ENCODE results near the gene SORCS2. TPM values are rescaled to one million over a fixed set of nuclear protein-coding genes. Genes with fewer than 3 reads are reported as not detected.

SORCS2 gene
- total and polyA plus RNA-seq, 12 donors, result 0.67 to 15.5 (median 1.3) TPM

DNA sequence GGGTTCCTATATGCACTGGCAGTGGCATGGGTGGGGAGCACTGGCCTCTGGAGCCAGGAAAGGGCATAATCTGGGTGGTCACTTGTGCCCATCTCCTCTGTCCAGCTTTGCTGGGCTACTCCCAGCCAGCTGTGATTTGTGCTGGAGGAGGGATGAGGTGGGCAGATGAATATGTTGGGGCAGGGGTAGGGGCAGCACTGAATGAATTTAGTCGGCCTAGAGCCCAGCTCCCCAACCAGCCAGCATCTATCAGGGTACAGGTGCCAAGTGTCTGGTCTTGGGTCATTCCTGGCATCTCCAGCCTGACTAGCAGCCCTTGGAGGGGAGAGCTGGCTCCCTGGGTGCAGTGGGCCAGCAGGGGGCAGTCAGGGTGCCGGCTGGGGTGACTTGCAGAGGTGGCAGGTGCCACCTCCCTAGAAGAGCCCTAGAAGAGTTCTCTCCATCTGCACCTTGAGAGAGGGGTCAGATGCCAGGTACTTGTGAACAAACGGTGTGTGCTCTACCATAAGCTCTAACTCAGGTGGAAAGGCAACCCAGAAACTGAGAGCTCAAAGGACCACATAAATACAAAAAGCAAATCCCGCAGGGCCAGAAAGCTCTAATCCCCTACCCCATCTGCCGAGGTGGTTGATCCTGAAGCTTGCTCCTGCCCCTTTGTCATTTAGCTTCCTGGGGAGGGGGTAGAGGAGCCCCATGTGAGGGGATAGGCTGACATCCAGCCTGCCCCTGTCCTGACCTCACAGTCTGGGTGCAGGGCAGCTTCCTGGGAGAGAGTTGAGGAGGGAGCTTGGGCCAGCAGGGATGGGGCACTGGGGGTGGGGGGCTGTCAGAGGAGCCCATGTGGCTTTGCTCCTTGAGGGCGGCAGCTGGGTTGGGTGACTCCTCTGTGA lies 2.2 kb downstream of the SORCS2 start:
- TF ChIP-seq, protein P1, sequence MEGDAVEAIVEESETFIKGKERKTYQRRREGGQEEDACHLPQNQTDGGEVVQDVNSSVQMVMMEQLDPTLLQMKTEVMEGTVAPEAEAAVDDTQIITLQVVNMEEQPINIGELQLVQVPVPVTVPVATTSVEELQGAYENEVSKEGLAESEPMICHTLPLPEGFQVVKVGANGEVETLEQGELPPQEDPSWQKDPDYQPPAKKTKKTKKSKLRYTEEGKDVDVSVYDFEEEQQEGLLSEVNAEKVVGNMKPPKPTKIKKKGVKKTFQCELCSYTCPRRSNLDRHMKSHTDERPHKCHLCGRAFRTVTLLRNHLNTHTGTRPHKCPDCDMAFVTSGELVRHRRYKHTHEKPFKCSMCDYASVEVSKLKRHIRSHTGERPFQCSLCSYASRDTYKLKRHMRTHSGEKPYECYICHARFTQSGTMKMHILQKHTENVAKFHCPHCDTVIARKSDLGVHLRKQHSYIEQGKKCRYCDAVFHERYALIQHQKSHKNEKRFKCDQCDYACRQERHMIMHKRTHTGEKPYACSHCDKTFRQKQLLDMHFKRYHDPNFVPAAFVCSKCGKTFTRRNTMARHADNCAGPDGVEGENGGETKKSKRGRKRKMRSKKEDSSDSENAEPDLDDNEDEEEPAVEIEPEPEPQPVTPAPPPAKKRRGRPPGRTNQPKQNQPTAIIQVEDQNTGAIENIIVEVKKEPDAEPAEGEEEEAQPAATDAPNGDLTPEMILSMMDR (IDR thresholded peaks at IDR 0.05), result peak in 4 of 6 experiments; percentile 10 to 18 (median 15)
- TF ChIP-seq POLR2A (IDR thresholded peaks at IDR 0.05), result no peak
- Histone ChIP-seq H3K27ac (no peak overlapping the region), H3K36me3 (replicated peaks in 1 of 2) (no peaks in the 10 kb centered on the region), H3K4me3 (no peak overlapping the region), H3K4me1 (replicated peaks in 1 of 2) (no peaks in the 10 kb centered on the region), H3K27me3 (peaks cover 23% of the 10 kb centered on the region), H3K9me3 (replicated peaks in 1 of 3) (no peaks in the 10 kb centered on the region)
- intact Hi-C loops (cut with DNase I), result loop anchor here (5.0 kb wide), 4 partner anchors 103 to 528 kb away; no protein-coding TSS in a partner anchor
- DNase-seq, result no peak
- WGBS, 4 donors, result 49 to 52% (median 50%) methylated on average over 3 to 6 of the region's 6 CpGs

DNA sequence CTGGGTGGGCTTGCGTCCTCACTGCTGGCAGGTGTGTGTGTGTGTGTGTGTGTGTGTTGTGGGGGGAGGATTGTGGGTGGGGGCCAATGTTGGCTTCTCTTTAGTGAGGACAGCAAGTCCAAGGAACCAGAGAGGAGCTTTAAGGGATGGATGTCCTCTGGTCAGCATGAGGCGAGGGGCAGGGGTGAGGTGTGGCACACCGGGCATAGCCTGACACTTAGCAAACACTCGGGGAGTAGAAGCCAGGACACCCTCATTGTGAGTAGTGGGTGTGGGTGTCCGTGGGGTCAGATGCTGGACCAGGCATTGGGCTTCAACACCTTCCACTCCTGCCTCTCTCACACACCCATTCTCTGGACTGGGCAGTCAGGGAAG lies 2.8 kb downstream of the SORCS2 start:
- H3K9me3 ChIP-seq (replicated peaks in 1 of 3), result no peaks in the 10 kb centered on the region
- DNase-seq, result no peak
- no peaks in the 10 kb centered on the region for H3K4me1 ChIP-seq (replicated peaks in 1 of 2)

DNA sequence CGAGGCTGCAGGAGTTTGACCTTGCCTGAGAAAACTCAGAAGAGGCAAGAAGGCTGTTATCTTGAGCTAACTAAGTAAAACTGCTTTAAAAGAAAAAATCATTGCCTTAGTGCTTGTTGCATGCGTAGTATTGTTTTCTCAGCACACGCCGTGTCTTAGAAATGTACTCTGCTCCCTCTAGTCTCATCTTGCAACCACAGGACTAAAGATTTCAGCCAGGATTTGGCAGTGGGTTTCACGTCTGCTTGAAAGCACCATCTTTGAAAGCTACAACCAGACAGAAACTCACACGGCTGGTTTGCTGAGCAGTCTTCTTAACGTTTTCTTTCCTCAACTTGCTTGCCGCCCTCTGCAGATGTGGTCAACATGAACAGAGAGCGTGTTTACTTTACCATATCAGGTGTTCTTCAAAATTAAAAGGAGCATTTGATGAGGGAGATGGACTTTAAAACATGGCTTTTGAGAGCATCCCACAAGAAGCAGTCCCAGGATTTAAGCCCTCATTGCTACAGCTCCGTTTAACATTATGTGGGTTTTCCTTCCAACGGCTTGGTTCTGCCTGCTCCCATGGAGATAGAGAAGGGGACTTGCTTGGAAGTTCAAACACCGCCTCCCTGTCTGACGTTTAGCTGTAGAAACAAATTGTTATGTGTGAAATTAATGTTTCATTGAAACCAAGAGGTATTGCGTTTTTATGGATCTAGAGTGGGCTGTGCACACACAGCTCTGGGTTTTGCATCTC lies 3.4 kb downstream of the SORCS2 start:
- Histone ChIP-seq H3K27me3 (peaks cover 23% of the 10 kb centered on the region), H3K9me3 (replicated peaks in 1 of 3) (no peaks in the 10 kb centered on the region), H3K4me1 (replicated peaks in 1 of 2) (no peaks in the 10 kb centered on the region), H3K36me3 (replicated peaks in 1 of 2) (no peaks in the 10 kb centered on the region), H3K27ac (no peak overlapping the region), H3K4me3 (no peak overlapping the region)
- 52 to 62% (median 60%) methylated on average over 14 of the region's 14 CpGs for WGBS, 4 donors
- no peak for DNase-seq
- TF ChIP-seq POLR2A (IDR thresholded peaks at IDR 0.05), result no peak
- TF ChIP-seq, protein P1 (IDR thresholded peaks at IDR 0.05), result no peak
- intact Hi-C loops (cut with DNase I), result no loop called here

More for the DNA sequence above, 2.8 kb downstream of the SORCS2 start:
- Histone ChIP-seq H3K4me3 (no peak overlapping the region), H3K27ac (no peak overlapping the region), H3K27me3 (peaks cover 23% of the 10 kb centered on the region), H3K36me3 (replicated peaks in 1 of 2) (no peaks in the 10 kb centered on the region)
- TF ChIP-seq, protein P1 (IDR thresholded peaks at IDR 0.05), result no peak
- TF ChIP-seq POLR2A (IDR thresholded peaks at IDR 0.05), result no peak
- intact Hi-C loops (cut with DNase I), result no loop called here
- WGBS, 4 donors, result 75 to 83% (median 81%) methylated on average over 5 of the region's 5 CpGs

DNA sequence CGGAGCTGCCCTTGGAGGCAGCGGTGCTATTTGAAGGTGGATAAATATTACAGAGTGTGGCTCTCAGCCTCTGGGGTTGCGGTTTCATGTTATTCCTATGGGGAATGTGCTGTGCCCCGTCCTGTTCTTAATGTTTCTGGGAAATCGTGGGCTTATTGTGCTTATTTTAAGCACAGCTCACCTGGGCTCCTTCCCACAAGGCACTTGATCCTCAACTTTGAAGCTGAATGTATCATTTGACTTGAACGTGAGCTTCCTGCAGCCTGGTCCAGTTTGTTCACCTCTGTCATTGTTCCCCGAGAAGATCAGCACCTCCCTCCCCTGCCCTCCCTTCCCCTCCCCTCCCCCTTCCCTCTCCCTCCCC lies 3.9 kb downstream of the SORCS2 start:
- no peak overlapping the region for H3K27ac ChIP-seq
- no peak overlapping the region for H3K4me3 ChIP-seq
- intact Hi-C loops (cut with DNase I), result no loop called here
- TF ChIP-seq, protein P1 (IDR thresholded peaks at IDR 0.05), result no peak
- no peak for TF ChIP-seq POLR2A (IDR thresholded peaks at IDR 0.05)
- peaks cover 20% of the 10 kb centered on the region for H3K27me3 ChIP-seq
- H3K4me1 ChIP-seq (replicated peaks in 1 of 2), result no peaks in the 10 kb centered on the region
- DNase-seq, result no peak
- H3K9me3 ChIP-seq (replicated peaks in 1 of 3), result no peaks in the 10 kb centered on the region
- WGBS, 4 donors, result 39 to 56% (median 50%) methylated on average over 7 of the region's 7 CpGs
- no peaks in the 10 kb centered on the region for H3K36me3 ChIP-seq (replicated peaks in 1 of 2)
